Measurements from ENCODE around the gene CDH23.

The CDH23 gene

DNA sequence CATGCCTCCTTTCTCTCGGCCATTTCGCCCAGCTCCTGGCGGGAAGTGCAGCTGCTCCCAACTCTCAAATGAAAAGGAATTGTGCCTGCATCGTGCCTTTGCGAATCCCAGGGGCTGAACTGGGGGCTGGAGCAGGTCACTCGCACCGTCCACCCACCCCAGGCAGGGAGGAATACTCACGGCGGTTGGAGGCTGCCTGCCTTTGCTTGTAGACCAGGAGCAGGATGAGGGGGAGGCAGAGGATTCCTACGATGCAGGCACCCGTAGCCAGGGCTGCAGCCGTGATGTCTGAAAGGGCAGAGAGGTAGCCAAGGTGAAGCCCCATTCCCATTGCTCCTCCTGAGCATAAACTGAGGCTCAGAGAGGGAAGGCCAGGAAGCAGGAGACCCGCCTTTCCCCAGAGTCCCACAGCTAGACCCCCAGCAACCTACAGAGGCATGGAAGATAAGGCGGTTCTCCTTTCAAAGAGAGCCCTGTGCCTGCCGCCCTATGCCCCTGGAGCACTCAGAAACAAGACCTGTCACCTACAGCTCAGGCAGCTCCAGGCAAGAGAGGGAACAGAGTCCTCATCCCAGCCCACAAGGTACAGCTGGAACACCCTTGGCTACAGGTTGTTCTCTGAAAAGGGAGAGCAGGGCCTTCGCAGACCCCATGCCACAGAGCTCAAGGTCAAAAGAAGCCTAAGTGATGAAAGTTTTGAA, 358.6 kb downstream of the CDH23 start:
- Mint-ChIP-seq H3K4me1 (ENCODE audit: low read depth) (peaks cover 85% of the 10 kb centered on the region), H3K4me3 (no peak overlapping the region), H3K36me3 (ENCODE audit: low read depth) (peaks cover 88% of the 10 kb centered on the region), H3K27me3 (no peaks in the 10 kb centered on the region), H3K9me3 (no peaks in the 10 kb centered on the region), H3K27ac (peak overlapping the region; percentile 88)
- intact Hi-C loops (cut with micrococcal nuclease): no loop called here

DNA sequence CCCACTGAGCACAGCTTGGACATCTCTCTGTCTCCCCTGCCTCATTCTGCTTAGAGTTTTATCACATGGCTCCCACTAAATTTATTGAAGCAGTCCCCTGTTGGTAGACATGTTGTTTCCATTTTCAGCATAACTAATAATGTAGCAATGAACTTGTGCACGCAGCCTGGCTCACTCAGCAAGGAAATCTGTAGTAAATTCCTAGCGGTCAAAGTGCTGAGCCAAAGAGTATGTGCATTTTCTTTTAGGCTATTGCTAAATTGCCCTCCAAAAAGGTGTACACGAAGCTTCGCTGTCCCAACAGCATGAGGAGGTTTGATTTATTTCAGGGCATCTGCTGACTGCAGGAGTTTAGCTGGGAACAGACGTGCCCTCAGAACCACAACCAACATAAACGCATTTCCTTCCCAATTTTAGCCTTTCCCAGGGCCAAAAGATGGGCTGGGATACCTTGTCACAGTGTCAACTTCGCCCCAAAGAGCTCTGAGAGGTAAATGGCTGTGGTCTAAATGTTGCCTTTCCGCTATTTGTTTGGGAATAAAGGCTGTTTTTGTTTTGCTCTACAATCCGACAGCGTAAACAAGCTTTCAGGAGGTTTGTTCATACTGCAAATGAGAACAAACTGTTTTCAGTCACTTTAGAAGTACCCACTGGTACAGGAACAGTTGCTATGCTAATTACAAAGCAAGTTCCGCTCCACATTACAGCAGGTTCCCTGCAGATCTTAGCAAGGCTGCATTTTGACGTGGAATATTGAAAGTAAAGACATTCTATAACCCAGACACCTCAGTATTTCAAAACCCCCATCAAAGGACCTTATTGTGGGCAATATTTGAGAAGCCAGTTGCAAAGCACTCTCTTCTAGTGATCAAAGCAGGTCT, 359.8 kb downstream of the CDH23 start:
- peak overlapping the region; percentile 74 for H3K27ac Mint-ChIP-seq
- peaks cover 88% of the 10 kb centered on the region for H3K36me3 Mint-ChIP-seq (ENCODE audit: low read depth)
- no peaks in the 10 kb centered on the region for H3K27me3 Mint-ChIP-seq
- intact Hi-C loops (cut with micrococcal nuclease): loop anchor here (2.0 kb wide), 1 partner anchor 16 kb away; the partner anchor contains the start of gene VSIR
- H3K4me1 Mint-ChIP-seq (ENCODE audit: low read depth): peaks cover 85% of the 10 kb centered on the region
- no peaks in the 10 kb centered on the region for H3K9me3 Mint-ChIP-seq
- H3K4me3 Mint-ChIP-seq: peak overlapping the region; percentile 6

GRCh38 chr10:71757399-71757922, 360.7 kb downstream of the CDH23 start:
- peaks cover 88% of the 10 kb centered on the region for H3K36me3 Mint-ChIP-seq (ENCODE audit: low read depth)
- peaks cover 85% of the 10 kb centered on the region for H3K4me1 Mint-ChIP-seq (ENCODE audit: low read depth)
- peak overlapping the region; percentile 74 for H3K27ac Mint-ChIP-seq
- H3K9me3 Mint-ChIP-seq: no peaks in the 10 kb centered on the region
- H3K4me3 Mint-ChIP-seq: peak overlapping the region; percentile 33
- H3K27me3 Mint-ChIP-seq: no peaks in the 10 kb centered on the region
- intact Hi-C loops (cut with micrococcal nuclease): loop anchor here (2.0 kb wide), 1 partner anchor 15 kb away; the partner anchor contains the start of gene VSIR

DNA sequence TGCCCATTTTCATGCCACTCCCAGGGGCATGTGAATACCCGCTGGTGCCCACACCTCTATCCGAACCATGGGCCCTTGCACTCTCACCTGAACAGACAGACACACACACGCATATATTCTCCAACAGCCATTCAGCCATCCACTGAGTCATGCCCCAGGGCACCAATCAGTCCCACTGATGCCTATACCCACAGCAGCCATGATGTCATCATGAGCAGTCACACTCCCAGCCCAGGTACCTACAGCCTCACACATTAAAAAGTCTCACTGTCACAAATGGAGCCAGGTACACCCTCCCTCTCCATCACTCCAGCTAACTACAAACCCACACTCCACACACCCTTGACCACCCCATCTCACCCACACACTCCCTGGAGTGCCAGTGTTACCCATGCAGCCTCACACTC, 364.4 kb downstream of the CDH23 start:
- peaks cover 83% of the 10 kb centered on the region for H3K4me1 Mint-ChIP-seq (ENCODE audit: low read depth)
- no peak overlapping the region for H3K4me3 Mint-ChIP-seq
- intact Hi-C loops (cut with micrococcal nuclease): no loop called here
- no peaks in the 10 kb centered on the region for H3K27me3 Mint-ChIP-seq
- H3K27ac Mint-ChIP-seq: peak overlapping the region; percentile 12
- no peaks in the 10 kb centered on the region for H3K9me3 Mint-ChIP-seq
- H3K36me3 Mint-ChIP-seq (ENCODE audit: low read depth): peaks cover 90% of the 10 kb centered on the region

DNA sequence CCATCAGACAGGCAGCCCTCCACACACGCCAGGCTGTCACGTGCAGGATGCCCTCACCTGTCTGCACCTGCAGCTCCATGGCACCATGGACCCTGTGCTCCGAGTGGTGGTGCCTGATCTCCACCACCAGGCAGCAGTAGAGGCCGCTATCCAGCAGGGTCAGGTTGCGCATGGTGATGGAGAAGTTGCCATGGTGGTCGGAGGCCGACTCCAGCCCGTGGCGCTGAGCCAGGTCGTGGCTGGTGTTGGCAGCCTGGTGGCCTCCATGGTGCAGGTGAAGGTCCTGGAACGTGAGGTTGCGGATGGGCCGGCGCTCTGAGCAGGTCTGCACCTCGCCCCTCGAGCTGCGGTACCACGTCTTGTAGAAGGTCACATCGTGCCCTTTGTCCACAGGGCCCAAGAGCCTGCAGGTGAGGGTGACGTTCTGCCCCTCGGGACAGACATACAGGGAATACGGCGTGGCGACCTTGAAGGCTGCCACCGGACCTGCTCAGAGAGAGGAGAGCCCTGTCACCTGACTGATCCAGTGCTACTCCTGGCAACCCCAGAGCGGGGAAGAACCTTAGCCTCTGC, 364.9 kb downstream of the CDH23 start:
- H3K9me3 Mint-ChIP-seq: no peaks in the 10 kb centered on the region
- peaks cover 83% of the 10 kb centered on the region for H3K4me1 Mint-ChIP-seq (ENCODE audit: low read depth)
- H3K4me3 Mint-ChIP-seq: no peak overlapping the region
- peaks cover 92% of the 10 kb centered on the region for H3K36me3 Mint-ChIP-seq (ENCODE audit: low read depth)
- intact Hi-C loops (cut with micrococcal nuclease): no loop called here
- H3K27ac Mint-ChIP-seq: peak overlapping the region; percentile 12
- no peaks in the 10 kb centered on the region for H3K27me3 Mint-ChIP-seq

DNA sequence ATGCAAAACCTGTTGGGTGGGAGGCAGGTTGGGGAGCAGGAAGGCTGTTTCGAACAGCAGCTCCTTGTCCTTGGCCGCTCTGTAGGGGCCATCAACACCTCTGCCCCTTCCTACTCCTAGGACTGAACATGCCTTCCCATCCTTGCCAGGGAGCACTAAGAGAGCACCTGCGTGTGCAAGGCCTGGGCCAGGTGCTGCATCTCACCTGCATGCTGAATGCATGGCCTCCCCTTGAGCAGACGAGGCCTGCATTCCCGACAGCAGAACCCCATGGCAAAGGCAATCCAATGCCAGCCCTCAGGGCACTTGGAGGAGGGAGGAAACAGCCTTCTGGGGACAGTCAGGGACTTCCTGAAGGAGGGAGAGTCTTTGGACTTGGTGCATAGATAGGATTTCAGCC, 365.6 kb downstream of the CDH23 start:
- Mint-ChIP-seq H3K9me3 (no peaks in the 10 kb centered on the region), H3K27ac (peak overlapping the region; percentile 31), H3K4me3 (no peak overlapping the region), H3K27me3 (no peaks in the 10 kb centered on the region), H3K4me1 (ENCODE audit: low read depth) (peaks cover 83% of the 10 kb centered on the region), H3K36me3 (ENCODE audit: low read depth) (peaks cover 97% of the 10 kb centered on the region)
- intact Hi-C loops (cut with micrococcal nuclease): no loop called here

- peaks cover 97% of the 10 kb centered on the region for H3K36me3 Mint-ChIP-seq (ENCODE audit: low read depth)
- H3K4me3 Mint-ChIP-seq: no peak overlapping the region
- intact Hi-C loops (cut with micrococcal nuclease): no loop called here
- peak overlapping the region; percentile 79 for H3K27ac Mint-ChIP-seq
- peaks cover 82% of the 10 kb centered on the region for H3K4me1 Mint-ChIP-seq (ENCODE audit: low read depth)
- H3K9me3 Mint-ChIP-seq: no peaks in the 10 kb centered on the region
- H3K27me3 Mint-ChIP-seq: no peaks in the 10 kb centered on the region
These were observed 366.8 kb downstream of the CDH23 start for GRCh38 chr10:71763352-71764127.

GRCh38 chr10:71765176-71765904, 368.6 kb downstream of the CDH23 start:
- Mint-ChIP-seq H3K27ac (peak overlapping the region; percentile 79), H3K9me3 (no peaks in the 10 kb centered on the region), H3K36me3 (ENCODE audit: low read depth) (peaks cover 93% of the 10 kb centered on the region)

GRCh38 chr10:71765906-71766716, 369.4 kb downstream of the CDH23 start:
- peaks cover 93% of the 10 kb centered on the region for H3K36me3 Mint-ChIP-seq (ENCODE audit: low read depth)
- no peak overlapping the region for H3K4me3 Mint-ChIP-seq
- peak overlapping the region; percentile 90 for H3K27ac Mint-ChIP-seq
- peaks cover 89% of the 10 kb centered on the region for H3K4me1 Mint-ChIP-seq (ENCODE audit: low read depth)
- no peaks in the 10 kb centered on the region for H3K9me3 Mint-ChIP-seq
- intact Hi-C loops (cut with micrococcal nuclease): no loop called here
- no peaks in the 10 kb centered on the region for H3K27me3 Mint-ChIP-seq

More at GRCh38 chr10:71765176-71765904, 368.6 kb downstream of the CDH23 start:
- intact Hi-C loops (cut with micrococcal nuclease): no loop called here
- no peak overlapping the region for H3K4me3 Mint-ChIP-seq
- no peaks in the 10 kb centered on the region for H3K27me3 Mint-ChIP-seq
- peaks cover 89% of the 10 kb centered on the region for H3K4me1 Mint-ChIP-seq (ENCODE audit: low read depth)

DNA sequence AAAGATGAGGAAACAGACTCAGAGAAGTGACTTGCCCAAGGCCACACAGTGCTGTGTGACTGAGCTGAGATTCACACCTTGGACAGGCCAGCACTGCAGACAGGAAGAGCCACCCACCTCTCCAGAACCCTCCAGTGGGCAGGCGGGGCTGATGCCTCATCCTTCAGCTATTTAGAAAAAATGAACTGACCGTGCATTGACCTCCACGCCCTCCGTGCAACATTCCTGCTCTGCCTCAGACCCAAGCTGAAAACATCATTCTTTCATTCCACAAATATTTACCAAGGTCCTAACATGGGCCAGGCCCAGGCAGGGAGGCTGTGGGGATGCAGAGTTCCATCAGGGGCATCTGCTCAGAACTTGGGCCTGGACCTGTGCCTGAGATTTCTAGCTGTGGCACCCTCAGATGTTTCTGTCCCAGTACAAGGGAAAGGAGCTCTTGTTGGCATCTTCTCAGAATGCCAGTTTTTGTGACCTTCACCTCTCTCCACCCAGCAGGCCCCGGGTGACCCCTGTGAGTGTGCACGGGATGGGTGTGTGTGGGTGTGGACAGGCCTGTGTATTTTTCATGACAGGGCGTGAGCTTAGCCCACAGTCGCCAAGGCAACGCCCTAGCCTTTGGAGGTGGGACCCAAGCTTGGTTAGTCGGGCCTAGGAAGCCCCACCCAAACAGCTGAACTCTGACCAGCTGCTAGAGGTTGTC, 370.1 kb downstream of the CDH23 start:
- intact Hi-C loops (cut with micrococcal nuclease): no loop called here
- Mint-ChIP-seq H3K9me3 (no peaks in the 10 kb centered on the region), H3K4me1 (ENCODE audit: low read depth) (peaks cover 89% of the 10 kb centered on the region), H3K4me3 (peak overlapping the region; percentile 58), H3K27me3 (no peaks in the 10 kb centered on the region), H3K27ac (peak overlapping the region; percentile 90), H3K36me3 (ENCODE audit: low read depth) (peaks cover 93% of the 10 kb centered on the region)

DNA sequence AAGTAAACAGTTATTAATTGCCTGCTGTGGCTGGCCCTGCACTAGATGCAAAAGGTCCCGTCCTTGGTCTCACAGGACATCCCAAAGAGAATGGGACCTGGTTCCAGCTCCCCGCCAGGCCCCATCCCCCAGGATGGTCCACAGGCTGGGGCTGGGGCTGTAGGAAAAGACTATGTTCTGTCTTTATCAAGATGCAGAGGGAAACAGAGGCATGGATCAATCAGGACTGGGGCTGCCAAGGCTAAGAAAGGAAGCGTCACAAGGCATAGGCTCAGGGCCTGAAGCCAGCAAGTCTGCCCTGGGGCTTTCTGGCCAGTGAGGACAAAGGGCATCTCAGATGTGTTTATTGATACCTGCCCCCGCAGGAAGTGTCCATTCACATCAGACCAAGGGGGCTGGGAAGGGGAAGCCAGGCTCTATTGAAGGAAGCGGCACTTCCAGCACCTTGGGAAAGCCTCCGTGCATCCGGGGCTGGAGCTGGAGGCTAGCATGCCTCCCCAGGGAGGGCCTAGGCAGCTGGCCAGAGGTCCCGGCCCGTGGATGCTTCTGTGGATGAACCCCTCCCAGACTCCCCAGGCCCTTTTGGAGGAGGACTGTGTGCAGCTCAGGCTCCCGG, 370.8 kb downstream of the CDH23 start:
- Mint-ChIP-seq H3K27ac (peak overlapping the region; percentile 90), H3K36me3 (ENCODE audit: low read depth) (peaks cover 93% of the 10 kb centered on the region), H3K27me3 (no peaks in the 10 kb centered on the region), H3K9me3 (no peaks in the 10 kb centered on the region), H3K4me1 (ENCODE audit: low read depth) (peaks cover 89% of the 10 kb centered on the region), H3K4me3 (peak overlapping the region; percentile 58)
- intact Hi-C loops (cut with micrococcal nuclease): loop anchor here (1.0 kb wide), 1 partner anchor 9 kb away; no protein-coding TSS in a partner anchor

Data from dendritic cell treated with granulocyte-macrophage colony-stimulating factor and Interleukin-4, amounts not matched to agents 40 ng/mL and 50 ng/mL, for 4 days (primary cell).